Activated T-cell treated with anti-CD3 and anti-CD28 coated beads for 48 hours (primary cell): Measurements from ENCODE around the gene RAP1GDS1.
"Not testable (repeated sequence)": the region's sequence is repeated elsewhere in the genome, so short reads cannot be mapped to it uniquely, and the experiment has no call there.

Source experiments
- DNase-seq: peaks from one replicate; pipeline ENCODE4 v3.0.0-alpha.2; 2020; ENCODE audit warnings: low read depth

The RAP1GDS1 gene

GRCh38 chr4:98444371-98444770 is 183.2 kb downstream of the RAP1GDS1 start:
- no peak for DNase-seq

GRCh38 chr4:98446499-98447375 is 185.6 kb downstream of the RAP1GDS1 start:
- peak; percentile 50 for DNase-seq

- no peak for DNase-seq
Measured at GRCh38 chr4:98447648-98448047, 186.5 kb downstream of the RAP1GDS1 start.

GRCh38 chr4:98448908-98449307 is 187.7 kb downstream of the RAP1GDS1 start:
- no peak for DNase-seq

- DNase-seq: no peak
Measured at GRCh38 chr4:98452091-98452490, 190.9 kb downstream of the RAP1GDS1 start.

- not testable (repeated sequence) for DNase-seq
Measured at GRCh38 chr4:98457422-98457821, 196.2 kb downstream of the RAP1GDS1 start.

- not testable (repeated sequence) for DNase-seq
Measured at GRCh38 chr4:98461121-98461865, 200.1 kb downstream of the RAP1GDS1 start.

- DNase-seq: no peak
Measured at GRCh38 chr4:98462487-98462886, 201.3 kb downstream of the RAP1GDS1 start.

- no peak for DNase-seq
Measured at GRCh38 chr4:98466868-98467599, 205.8 kb downstream of the RAP1GDS1 start.

- peak; percentile 49 for DNase-seq
Measured at GRCh38 chr4:98467627-98468072, 206.5 kb downstream of the RAP1GDS1 start.

GRCh38 chr4:98468709-98469108 is 207.5 kb downstream of the RAP1GDS1 start:
- no peak for DNase-seq

GRCh38 chr4:98469771-98470170 is 208.6 kb downstream of the RAP1GDS1 start:
- no peak for DNase-seq

GRCh38 chr4:98470366-98470765 is 209.2 kb downstream of the RAP1GDS1 start:
- DNase-seq: no peak

GRCh38 chr4:98470831-98471230 is 209.6 kb downstream of the RAP1GDS1 start:
- DNase-seq: no peak

- no peak for DNase-seq
Measured at GRCh38 chr4:98473046-98473445, 211.9 kb downstream of the RAP1GDS1 start.

- no peak for DNase-seq
Measured at GRCh38 chr4:98474408-98474844, 213.2 kb downstream of the RAP1GDS1 start.

- no peak for DNase-seq
Measured at GRCh38 chr4:98476891-98477290, 215.7 kb downstream of the RAP1GDS1 start.

GRCh38 chr4:98479590-98479989 is 218.4 kb downstream of the RAP1GDS1 start:
- DNase-seq: not testable (repeated sequence)

GRCh38 chr4:98480535-98480934 is 219.4 kb downstream of the RAP1GDS1 start:
- DNase-seq: no peak

- DNase-seq: no peak
Measured at GRCh38 chr4:98481167-98481566, 220.0 kb downstream of the RAP1GDS1 start.

GRCh38 chr4:98482503-98482846 is 221.3 kb downstream of the RAP1GDS1 start:
- DNase-seq: no peak
